HEK293T (cell line): ENCODE data around the gene NHSL2.

Source experiments
- CTCF ChIA-PET: fragments of 350-600 bp; formaldehyde crosslinking; extraction: SDS; loops from one replicate; lab custom pipeline; 2021; ENCODE audit warnings: antibody characterized with exemption, inconsistent platforms; lab: Yijun Ruan, JAX
- POLR2A ChIA-PET: fragments of 350-600 bp; formaldehyde crosslinking; extraction: SDS; loops from one replicate; lab custom pipeline; 2020; ENCODE audit warnings: antibody characterized with exemption, inconsistent platforms; lab: Yijun Ruan, JAX
- DNase-seq: peaks from one replicate; pipeline ENCODE4 v3.0.0; 2012; ENCODE audit warnings: mixed read lengths; ENCODE audit errors: extremely low spot score
- ARNT ChIP-seq: fragments of 450-650 bp; IDR thresholded peaks from 2 replicates; pipeline ENCODE4 v1.6.1; 2017; ENCODE audit warnings: mild to moderate bottlenecking
- BHLHE40 ChIP-seq: fragments of 450-650 bp; IDR thresholded peaks from 2 replicates; pipeline ENCODE4 v1.6.1; 2016; ENCODE audit warnings: mild to moderate bottlenecking, moderate library complexity, borderline replicate concordance
- CTBP1 ChIP-seq: fragments of 450-650 bp; IDR thresholded peaks from 2 replicates; pipeline ENCODE4 v1.6.1; 2016; ENCODE audit warnings: borderline replicate concordance
- ELF4 ChIP-seq: fragments of 450-650 bp; IDR thresholded peaks from 2 replicates; pipeline ENCODE4 v1.6.1; 2017; ENCODE audit warnings: antibody characterized with exemption
- FOXA1 ChIP-seq: fragments of 450-650 bp; IDR thresholded peaks from 2 replicates; pipeline ENCODE4 v1.6.1; 2016; ENCODE audit warnings: mild to moderate bottlenecking
- FOXK2 ChIP-seq: fragments of 450-650 bp; IDR thresholded peaks from 2 replicates; pipeline ENCODE4 v1.6.1; 2016; ENCODE audit warnings: mild to moderate bottlenecking
- FOXM1 ChIP-seq: fragments of 450-650 bp; IDR thresholded peaks from 2 replicates; pipeline ENCODE4 v1.6.1; 2017; ENCODE audit warnings: mild to moderate bottlenecking, borderline replicate concordance
- HDGF ChIP-seq: fragments of 450-650 bp; IDR thresholded peaks from 2 replicates; pipeline ENCODE4 v1.6.1; 2017; ENCODE audit warnings: antibody characterized with exemption, borderline replicate concordance
- L3MBTL2 ChIP-seq: fragments of 450-650 bp; conservative IDR thresholded peaks from 2 replicates; pipeline ENCODE4 v1.6.1; 2016; ENCODE audit warnings: mild to moderate bottlenecking
- LEF1 ChIP-seq: fragments of 450-650 bp; IDR thresholded peaks from 2 replicates; pipeline ENCODE4 v1.6.1; 2017; ENCODE audit warnings: mild to moderate bottlenecking, borderline replicate concordance
- NFRKB ChIP-seq: fragments of 450-650 bp; IDR thresholded peaks from 2 replicates; pipeline ENCODE4 v1.6.1; 2016; ENCODE audit warnings: mild to moderate bottlenecking, moderate library complexity
- PKNOX1 ChIP-seq: fragments of 450-650 bp; IDR thresholded peaks from 2 replicates; pipeline ENCODE4 v1.6.1; 2016
- SP1 ChIP-seq: fragments of 450-650 bp; IDR thresholded peaks from 2 replicates; pipeline ENCODE4 v1.6.1; 2017
- SUZ12 ChIP-seq: fragments of 450-650 bp; IDR thresholded peaks from 2 replicates; pipeline ENCODE4 v1.6.1; 2016; ENCODE audit warnings: mild to moderate bottlenecking
- TARDBP ChIP-seq: fragments of 450-650 bp; IDR thresholded peaks from 2 replicates; pipeline ENCODE4 v1.6.1; 2016
- ZNF384 ChIP-seq: fragments of 450-650 bp; IDR thresholded peaks from 2 replicates; pipeline ENCODE4 v1.6.1; 2016

Gene NHSL2

DNA sequence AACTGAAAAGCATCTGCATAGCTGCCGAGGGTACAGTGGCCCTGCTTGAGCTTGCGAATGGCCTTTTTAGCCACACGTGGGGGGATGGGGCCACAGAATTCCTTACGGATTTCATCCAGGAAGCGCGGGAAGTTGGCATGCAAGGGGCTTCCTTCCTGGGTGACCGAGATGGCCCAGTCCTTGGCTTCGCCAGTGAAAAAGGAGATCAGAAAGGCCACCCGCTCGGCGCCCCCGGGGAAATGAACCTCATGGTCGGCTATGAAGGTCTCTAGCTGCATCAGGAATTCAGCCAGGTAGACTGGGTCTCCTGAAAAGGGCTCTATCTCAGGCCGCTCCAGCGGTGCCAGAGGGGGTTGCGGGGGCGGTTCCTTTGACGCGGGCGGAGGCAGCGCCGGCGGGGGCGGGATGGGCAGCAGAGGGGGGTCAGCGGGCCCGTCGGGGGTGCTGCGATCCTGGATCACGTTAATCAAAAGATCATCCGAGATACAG is 220.2 kb downstream of the NHSL2 start:
- POLR2A ChIA-PET: interaction anchor here (1.3 to 3.3 kb wide), 4 partner anchors 11 to 220 kb away, joined by 3 to 19 read pairs (median 6); partner anchors contain the start of gene PIN4
- no peak for DNase-seq
- CTCF ChIA-PET: no interaction called here
- TF ChIP-seq ZNF384 (no peak), SUZ12 (no peak), PKNOX1 (no peak), HDGF (no peak), FOXM1 (no peak), FOXK2 (no peak), FOXA1 (no peak), SP1 (no peak), TARDBP (no peak), L3MBTL2 (no peak), BHLHE40 (no peak), LEF1 (no peak), ELF4 (no peak), CTBP1 (no peak), NFRKB (no peak), ARNT (no peak)

GRCh38 chrX:72131317-72132294 is 221.0 kb downstream of the NHSL2 start, which contains the start of gene RTL5:
Gene RTL5, minus strand, starts transcription at chrX:72131915.
- CTCF ChIA-PET: interaction anchor here (0.6 kb wide), 2 partner anchors 119 to 126 kb away, joined by 3 read pairs; no protein-coding TSS in a partner anchor
- POLR2A ChIA-PET: interaction anchor here (0.7 to 3.3 kb wide), 7 partner anchors 10 to 220 kb away, joined by 3 to 19 read pairs (median 5); partner anchors contain the start of genes ERCC6L and PIN4
- DNase-seq: peak; percentile 82
- TF ChIP-seq L3MBTL2 (peak; percentile 23; the same call in 1 of the 2 replicates), ZNF384 (no peak), HDGF (no peak)

GRCh38 chrX:72132456-72132855 is 221.8 kb downstream of the NHSL2 start:
- TF ChIP-seq LEF1 (no peak), PKNOX1 (no peak)
- ChIA-PET POLR2A (interaction anchor here (0.7 to 3.3 kb wide), 4 partner anchors 11 to 106 kb away, joined by 3 to 19 read pairs (median 8); partner anchors contain the start of genes ERCC6L and PIN4), CTCF (interaction anchor here (0.6 kb wide), 2 partner anchors 120 to 127 kb away, joined by 3 read pairs; no protein-coding TSS in a partner anchor)
- DNase-seq: no peak

GRCh38 chrX:72133851-72134546 is 223.4 kb downstream of the NHSL2 start:
- ChIA-PET CTCF (no interaction called here), POLR2A (no interaction called here)
- DNase-seq: no peak
- TF ChIP-seq NFRKB (no peak), SP1 (no peak), FOXA1 (no peak), FOXM1 (no peak), LEF1 (no peak), SUZ12 (no peak), ELF4 (no peak)

DNA sequence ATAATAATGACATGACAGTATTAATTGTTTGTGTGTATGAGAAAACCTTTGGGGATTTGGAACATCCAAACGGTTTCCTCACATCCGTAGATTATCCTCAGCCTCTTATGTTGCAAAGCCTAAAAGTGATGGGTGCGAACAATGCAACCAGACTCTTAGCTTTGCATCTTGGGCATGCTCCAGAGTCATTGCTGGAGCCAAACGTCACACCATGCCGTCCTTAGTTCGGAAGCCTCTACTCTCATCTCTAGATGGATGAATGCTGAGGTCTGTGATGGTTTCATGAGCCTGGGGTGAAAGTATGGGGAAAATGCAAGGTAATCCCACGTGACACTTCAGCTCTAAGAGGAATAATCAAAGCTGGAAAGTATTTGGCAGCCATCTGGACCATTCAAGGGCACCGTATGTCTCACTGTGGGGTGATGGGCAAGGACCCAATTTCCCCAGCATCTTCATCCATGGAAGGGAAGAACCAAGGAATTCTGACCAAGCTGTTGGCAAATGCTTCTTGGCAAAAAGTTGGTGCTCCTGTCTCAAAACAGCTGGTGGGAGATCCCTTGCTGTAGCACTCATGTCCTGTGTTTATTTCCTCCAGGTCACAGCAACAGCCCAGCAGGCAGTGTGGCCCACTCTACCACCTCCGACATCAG is 227.3 kb downstream of the NHSL2 start:
- TF ChIP-seq L3MBTL2 (no peak), TARDBP (no peak), BHLHE40 (no peak), LEF1 (no peak), FOXK2 (no peak), HDGF (no peak), ZNF384 (no peak), FOXA1 (no peak), FOXM1 (no peak), SUZ12 (no peak), NFRKB (no peak), PKNOX1 (no peak), ELF4 (no peak), CTBP1 (no peak), ARNT (no peak), SP1 (no peak)
- POLR2A ChIA-PET: no interaction called here
- DNase-seq: no peak
- CTCF ChIA-PET: no interaction called here

GRCh38 chrX:72139538-72139937 is 228.9 kb downstream of the NHSL2 start:
- ChIA-PET CTCF (no interaction called here), POLR2A (no interaction called here)
- TF ChIP-seq L3MBTL2 (no peak), NFRKB (no peak), HDGF (no peak), FOXM1 (no peak), PKNOX1 (no peak), TARDBP (no peak), FOXA1 (no peak), ZNF384 (no peak), ARNT (no peak), ELF4 (no peak), SUZ12 (no peak)
- no peak for DNase-seq
